Esophagus muscularis mucosa (tissue), 4 donors: Measurements from ENCODE around the gene PHOSPHO2. TPM values are rescaled to one million over a fixed set of nuclear protein-coding genes. Genes with fewer than 3 reads are reported as not detected.

ENCODE experiments used
- DNase-seq: peaks from one replicate; pipeline ENCODE4 v3.0.0-alpha.2; 2017; ENCODE audit errors: extremely low spot score
- H3K27ac ChIP-seq, 4 donors: fragments of 200-600 bp; sonication (generic); replicated peaks in 1 of 4; 1 replicate in 3 of 4; 2 replicates in 1 of 4; pipeline ENCODE4 v1.5.1; 2016 to 2019; ENCODE audit warnings: mild to moderate bottlenecking in 1 of 4
- H3K27me3 ChIP-seq, 4 donors: fragments of 200-600 bp; sonication (generic); one replicate each; pipeline versions ENCODE4 v1.5.1 to v1.6.0; 2016 to 2019
- H3K36me3 ChIP-seq, 4 donors: fragments of 200-600 bp; sonication (generic); one replicate each; pipeline ENCODE4 v1.5.1; 2016 to 2019
- H3K4me1 ChIP-seq, 4 donors: fragments of 200-600 bp; sonication (generic); one replicate each; pipeline ENCODE4 v1.5.1; 2016 to 2019
- H3K4me3 ChIP-seq, 4 donors: fragments of 200-600 bp; sonication (generic); 1 replicate in 2 of 4; 2 replicates in 2 of 4; pipeline ENCODE4 v1.5.1; 2016 to 2019; ENCODE audit warnings: mild to moderate bottlenecking in 4 of 4, moderate library complexity in 1 of 4
- H3K9me3 ChIP-seq, 4 donors: fragments of 200-600 bp; sonication (generic); 1 replicate in 3 of 4; 2 replicates in 1 of 4; pipeline ENCODE4 v1.5.1; 2016 to 2019
- CTCF ChIP-seq, 3 experiments: fragments of 200-600 bp in 2 of 3; fragments of 450-650 bp in 1 of 3; sonication (generic) in 2 of 3; IDR thresholded peaks; one replicate each; pipeline ENCODE4 v1.5.1; 2017 to 2019; ENCODE audit warnings: antibody characterized with exemption in 3 of 3, mild to moderate bottlenecking in 2 of 3, moderate library complexity in 1 of 3
- EP300 ChIP-seq: sonication (generic); formaldehyde crosslinking; IDR thresholded peaks from one replicate; pipeline ENCODE4 v1.6.1; 2017; ENCODE audit warnings: antibody characterized with exemption
- POLR2A ChIP-seq: fragments of 450-650 bp; IDR thresholded peaks from one replicate; pipeline ENCODE4 v1.6.1; 2017; ENCODE audit warnings: antibody characterized with exemption, moderate library complexity, mild to moderate bottlenecking, low read depth
- POLR2AphosphoS5 ChIP-seq, 2 donors: sonication (generic); formaldehyde crosslinking; IDR thresholded peaks; one replicate each; pipeline ENCODE4 v1.6.1; 2017; ENCODE audit warnings: antibody characterized with exemption in 2 of 2
- WGBS: methylation state at CpG from one replicate; pipeline ENCODE4 v1.1.5; 2018; 5-methylcytosine and 5-hydroxymethylcytosine counted together
- intact Hi-C: fragments of 100-400 bp; cut with DNase I; formaldehyde crosslinking; loops from one replicate; pipeline ENCODE4 v1.15.1; 2023
- total RNA-seq, 4 donors: library from RNA; depleted of rRNA; stranded (reverse); fragments of >200 nt; gene quantifications; one replicate each; pipeline versions ENCODE4 v1.1.0 to v1.2.1, GENCODE V29; 2016

PHOSPHO2 gene
- total RNA-seq, 4 donors from 2014 or later = 3.3 to 18.7 (median 6.6) TPM

GRCh38 chr2:169672406-169672805 is 21.9 kb upstream of the PHOSPHO2 start:
- 84% methylated on average over 5 of the region's 6 CpGs for WGBS
- TF ChIP-seq EP300 = no peak
- no peak for TF ChIP-seq CTCF (IDR thresholded peaks at IDR 0.05)
- no peak for TF ChIP-seq POLR2A
- no peak for TF ChIP-seq POLR2AphosphoS5 (IDR thresholded peaks at IDR 0.05)
- intact Hi-C loops = no loop called here
- H3K4me1 ChIP-seq = no peaks in the 10 kb centered on the region
- no peak for DNase-seq
- H3K9me3 ChIP-seq = no peaks in the 10 kb centered on the region
- H3K4me3 ChIP-seq = no peak overlapping the region
- no peaks in the 10 kb centered on the region for H3K27me3 ChIP-seq
- H3K27ac ChIP-seq = no peak overlapping the region
- no peaks in the 10 kb centered on the region for H3K36me3 ChIP-seq

- H3K27ac ChIP-seq = no peak overlapping the region
- intact Hi-C loops = no loop called here
- no peaks in the 10 kb centered on the region for H3K4me1 ChIP-seq
- no peaks in the 10 kb centered on the region for H3K9me3 ChIP-seq
- H3K36me3 ChIP-seq = no peaks in the 10 kb centered on the region
- H3K27me3 ChIP-seq = no peaks in the 10 kb centered on the region
- WGBS = 64% methylated on average over 3 of the region's 3 CpGs
- no peak for DNase-seq
- H3K4me3 ChIP-seq = no peak overlapping the region
- no peak for TF ChIP-seq POLR2A
- no peak for TF ChIP-seq CTCF (IDR thresholded peaks at IDR 0.05)
- TF ChIP-seq EP300 = no peak
- TF ChIP-seq POLR2AphosphoS5 (IDR thresholded peaks at IDR 0.05) = no peak
These were observed 21.2 kb upstream of the PHOSPHO2 start for GRCh38 chr2:169673106-169673505.

- H3K27me3 ChIP-seq = no peaks in the 10 kb centered on the region
- intact Hi-C loops = no loop called here
- H3K9me3 ChIP-seq = no peaks in the 10 kb centered on the region
- H3K27ac ChIP-seq = no peak overlapping the region
- WGBS = 100% methylated on average over 2 of the region's 2 CpGs
- no peaks in the 10 kb centered on the region for H3K4me1 ChIP-seq
- H3K36me3 ChIP-seq = no peaks in the 10 kb centered on the region
- no peak overlapping the region for H3K4me3 ChIP-seq
- no peak for TF ChIP-seq POLR2A
- TF ChIP-seq EP300 = no peak
- TF ChIP-seq POLR2AphosphoS5 (IDR thresholded peaks at IDR 0.05) = no peak
- no peak for TF ChIP-seq CTCF (IDR thresholded peaks at IDR 0.05)
- no peak for DNase-seq
These were observed 20.3 kb upstream of the PHOSPHO2 start for GRCh38 chr2:169673921-169674320.

GRCh38 chr2:169676357-169676756 is 17.9 kb upstream of the PHOSPHO2 start:
- no peaks in the 10 kb centered on the region for H3K9me3 ChIP-seq
- 64% methylated on average over 3 of the region's 3 CpGs for WGBS

More at GRCh38 chr2:169676357-169676756, 17.9 kb upstream of the PHOSPHO2 start:
- Histone ChIP-seq H3K4me1 (no peaks in the 10 kb centered on the region), H3K27me3 (no peaks in the 10 kb centered on the region), H3K36me3 (no peaks in the 10 kb centered on the region), H3K27ac (no peak overlapping the region), H3K4me3 (no peak overlapping the region)
- intact Hi-C loops = no loop called here
- TF ChIP-seq CTCF (IDR thresholded peaks at IDR 0.05) (no peak), POLR2A (no peak)
- no peak for DNase-seq
